Cardiac fibroblast (primary cell): ENCODE results near the gene ARSG.

Experiments used
- DNase-seq, 2 donors: peaks; one replicate each; pipeline versions ENCODE4 v3.0.0 to v3.0.0-alpha.2; 2010; ENCODE audit warnings: low read depth in 2 of 2
- H3K4me3 ChIP-seq, 2 donors: replicated peaks in 1 of 2; 1 replicate in 1 of 2; 2 replicates in 1 of 2; pipeline ENCODE4 v1.5.1; 2011; ENCODE audit warnings: low read depth in 2 of 2, low read length in 2 of 2, mild to moderate bottlenecking in 2 of 2, moderate library complexity in 1 of 2
- CTCF ChIP-seq: IDR thresholded peaks from one replicate; pipeline ENCODE4 v1.5.1; 2011; ENCODE audit warnings: low read depth, mild to moderate bottlenecking, low read length, inconsistent platforms

The ARSG gene

GRCh38 chr17:68289936-68290267, 1.4 kb upstream of the ARSG start:
- no peak for TF ChIP-seq CTCF
- no peak for DNase-seq

GRCh38 chr17:68290268-68290954, 884 bp upstream of the ARSG start:
- no peak for TF ChIP-seq CTCF
- DNase-seq = no peak
- H3K4me3 ChIP-seq = peak overlapping the region; percentile 31 to 66

More at GRCh38 chr17:68289936-68290267, 1.4 kb upstream of the ARSG start:
- H3K4me3 ChIP-seq = peak overlapping the region in 1 of 2 donors; percentile 66

- DNase-seq = peak; percentile 60 to 76
- TF ChIP-seq CTCF = no peak
- H3K4me3 ChIP-seq = peak overlapping the region; percentile 66 to 68
Observed at GRCh38 chr17:68291836-68292688, 767 bp downstream of the ARSG start.

GRCh38 chr17:68292689-68293040, 1.4 kb downstream of the ARSG start:
- H3K4me3 ChIP-seq = no peak overlapping the region
- DNase-seq = no peak
- no peak for TF ChIP-seq CTCF

- H3K4me3 ChIP-seq = no peak overlapping the region
- no peak for DNase-seq
- no peak for TF ChIP-seq CTCF
Observed at GRCh38 chr17:68293490-68294195, 2.3 kb downstream of the ARSG start.

GRCh38 chr17:68294196-68294555, 2.9 kb downstream of the ARSG start:
- no peak for DNase-seq
- no peak overlapping the region for H3K4me3 ChIP-seq
- no peak for TF ChIP-seq CTCF
